Pancreas (tissue), 10 donors: ENCODE measurements around the gene BAG5. TPM values are rescaled to one million over a fixed set of nuclear protein-coding genes. Genes with fewer than 3 reads are reported as not detected.

Source experiments
- ATAC-seq, 4 donors: fragments of 200-7000 bp; cut with Tn5 transposase; one replicate each; pipeline versions ENCODE4 v1.8.0 to v1.9.1; 2020; ENCODE audit warnings: mild to moderate bottlenecking in 4 of 4, moderate library complexity in 4 of 4
- DNase-seq, 6 donors: peaks; one replicate each; pipeline ENCODE4 v3.0.0-alpha.2; 2020
- FAIRE-seq: peaks from 2 replicates; lab custom pipeline; 2012; peaks lifted over from hg19 to GRCh38; lab: Jason Lieb, UNC
- H3K27ac ChIP-seq, 4 donors: fragments of 200-600 bp; sonication (generic); 1 replicate in 3 of 4; 2 replicates in 1 of 4; pipeline versions ENCODE4 v1.5.0 to v1.8.0; 2020
- H3K27me3 ChIP-seq, 4 donors: fragments of 200-600 bp; one replicate each; pipeline ENCODE4 v1.8.0; 2021
- H3K36me3 ChIP-seq, 3 donors: fragments of 200-600 bp; sonication (generic) in 1 of 3; one replicate each; pipeline versions ENCODE4 v1.5.0 to v1.8.0; 2020 to 2021
- H3K4me1 ChIP-seq, 3 donors: fragments of 200-600 bp; one replicate each; pipeline ENCODE4 v1.8.0; 2021
- H3K4me3 ChIP-seq, 4 donors: fragments of 200-600 bp; sonication (generic) in 2 of 4; one replicate each; pipeline versions ENCODE4 v1.5.0 to v1.8.0; 2020 to 2021
- H3K9me3 ChIP-seq, 4 donors: fragments of 200-600 bp; one replicate each; pipeline ENCODE4 v1.8.0; 2021
- WGBS, 2 donors: extraction: QIAGEN DNeasy Blood & Tissue Kit; methylation state at CpG; one replicate each; pipeline ENCODE4 v1.1.7; 2013; 5-methylcytosine and 5-hydroxymethylcytosine counted together
- intact Hi-C, 3 donors: fragments of 100-400 bp; cut with DNase I; formaldehyde crosslinking; loops; one replicate each; pipeline versions ENCODE4 v1.11.1 to v1.14.2; 2022
- polyA plus RNA-seq, 2 donors: library from polyadenylated mRNA; stranded (reverse); fragments of 200-250 nt; gene quantifications; one replicate each; pipeline ENCODE4 v1.2.3, GENCODE V29; 2013
- total RNA-seq, 6 donors: library from RNA; stranded (reverse); fragmentation: NEBNext Ultra II Directional in 4 of 6; extraction: Animal tissue kit (Norgen Biotek cat#: 25700) in 4 of 6; gene quantifications; one replicate each; pipeline versions ENCODE4 v1.2.1 to v1.2.4, GENCODE V29; 2021 to 2023
- TF ChIP-seq, protein P1 (sequence below), 4 donors: fragments of 200-600 bp; sonication (generic) in 3 of 4; IDR thresholded peaks; one replicate each; pipeline versions ENCODE4 v1.5.0 to v1.8.0; 2021; ENCODE audit warnings: antibody characterized with exemption in 4 of 4
- donor health status: healthy with polysubstance abuse.
- donor health status: DM: no; HTN: no; CAD: no; lungs with moderate emphysema.
- donor health status: DM: no; HTN: no; CAD: no.
- donor health status: control.
- donor health status: control.
- donor health status: Bipolar disorder and iron deficiency.
- donor health status: DM: yes; HTN: yes; CAD: no.
- donor health status: DM: no; HTN: no; CAD: no.
- donor health status: DM: no; HTN: no; CAD: no.
- donor health status: DM: yes; HTN: yes; CAD: no.

Gene BAG5
- total and polyA plus RNA-seq, 8 donors, result 3.6 to 13.4 (median 8.8) TPM

- H3K27me3 ChIP-seq, result no peaks in the 10 kb centered on the region
- WGBS, 2 donors, result 84 to 95% methylated on average over 11 of the region's 11 CpGs
- no peaks in the 10 kb centered on the region for H3K9me3 ChIP-seq
- TF ChIP-seq, protein P1, sequence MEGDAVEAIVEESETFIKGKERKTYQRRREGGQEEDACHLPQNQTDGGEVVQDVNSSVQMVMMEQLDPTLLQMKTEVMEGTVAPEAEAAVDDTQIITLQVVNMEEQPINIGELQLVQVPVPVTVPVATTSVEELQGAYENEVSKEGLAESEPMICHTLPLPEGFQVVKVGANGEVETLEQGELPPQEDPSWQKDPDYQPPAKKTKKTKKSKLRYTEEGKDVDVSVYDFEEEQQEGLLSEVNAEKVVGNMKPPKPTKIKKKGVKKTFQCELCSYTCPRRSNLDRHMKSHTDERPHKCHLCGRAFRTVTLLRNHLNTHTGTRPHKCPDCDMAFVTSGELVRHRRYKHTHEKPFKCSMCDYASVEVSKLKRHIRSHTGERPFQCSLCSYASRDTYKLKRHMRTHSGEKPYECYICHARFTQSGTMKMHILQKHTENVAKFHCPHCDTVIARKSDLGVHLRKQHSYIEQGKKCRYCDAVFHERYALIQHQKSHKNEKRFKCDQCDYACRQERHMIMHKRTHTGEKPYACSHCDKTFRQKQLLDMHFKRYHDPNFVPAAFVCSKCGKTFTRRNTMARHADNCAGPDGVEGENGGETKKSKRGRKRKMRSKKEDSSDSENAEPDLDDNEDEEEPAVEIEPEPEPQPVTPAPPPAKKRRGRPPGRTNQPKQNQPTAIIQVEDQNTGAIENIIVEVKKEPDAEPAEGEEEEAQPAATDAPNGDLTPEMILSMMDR (IDR thresholded peaks at IDR 0.05), result no peak
- ATAC-seq, result no peak
- H3K27ac ChIP-seq, result no peak overlapping the region
- no peak for DNase-seq
- peaks cover 0 to 5% (median 0%) of the 10 kb centered on the region in 3 donors for H3K36me3 ChIP-seq
- FAIRE-seq, result no peak
- intact Hi-C loops, result no loop called here
- no peaks in the 10 kb centered on the region for H3K4me1 ChIP-seq
- no peak overlapping the region for H3K4me3 ChIP-seq
Measured at GRCh38 chr14:103584326-103584915, 22.0 kb upstream of the BAG5 start.

- DNase-seq, result peak in 1 of 6 donors; percentile 56
Measured at GRCh38 chr14:103581954-103582703, 19.7 kb upstream of the BAG5 start.

GRCh38 chr14:103581206-103581605, 18.7 kb upstream of the BAG5 start:
- H3K27ac ChIP-seq, result no peak overlapping the region
- FAIRE-seq (no peak), ATAC-seq (no peak), DNase-seq (peak in 1 of 6 donors; percentile 14)
- intact Hi-C loops, result no loop called here
- TF ChIP-seq, protein P1 (IDR thresholded peaks at IDR 0.05), result no peak
- WGBS, 2 donors, result 92 to 93% methylated on average over 11 of the region's 11 CpGs
- H3K4me1 ChIP-seq, result no peaks in the 10 kb centered on the region
- no peaks in the 10 kb centered on the region for H3K27me3 ChIP-seq
- H3K9me3 ChIP-seq, result no peaks in the 10 kb centered on the region
- peaks cover 0 to 5% (median 0%) of the 10 kb centered on the region in 3 donors for H3K36me3 ChIP-seq
- no peak overlapping the region for H3K4me3 ChIP-seq

More at GRCh38 chr14:103581954-103582703, 19.7 kb upstream of the BAG5 start:
- Histone ChIP-seq H3K4me1 (no peaks in the 10 kb centered on the region), H3K27me3 (no peaks in the 10 kb centered on the region), H3K36me3 (peaks cover 0 to 5% (median 0%) of the 10 kb centered on the region in 3 donors), H3K9me3 (no peaks in the 10 kb centered on the region), H3K4me3 (no peak overlapping the region), H3K27ac (no peak overlapping the region)
- FAIRE-seq (no peak), ATAC-seq (peak in 2 of 4 donors; percentile 19 to 32)
- intact Hi-C loops, result no loop called here
- TF ChIP-seq, protein P1 (IDR thresholded peaks at IDR 0.05), result no peak
- WGBS, 2 donors, result 91 to 92% methylated on average over 26 of the region's 26 CpGs

DNA sequence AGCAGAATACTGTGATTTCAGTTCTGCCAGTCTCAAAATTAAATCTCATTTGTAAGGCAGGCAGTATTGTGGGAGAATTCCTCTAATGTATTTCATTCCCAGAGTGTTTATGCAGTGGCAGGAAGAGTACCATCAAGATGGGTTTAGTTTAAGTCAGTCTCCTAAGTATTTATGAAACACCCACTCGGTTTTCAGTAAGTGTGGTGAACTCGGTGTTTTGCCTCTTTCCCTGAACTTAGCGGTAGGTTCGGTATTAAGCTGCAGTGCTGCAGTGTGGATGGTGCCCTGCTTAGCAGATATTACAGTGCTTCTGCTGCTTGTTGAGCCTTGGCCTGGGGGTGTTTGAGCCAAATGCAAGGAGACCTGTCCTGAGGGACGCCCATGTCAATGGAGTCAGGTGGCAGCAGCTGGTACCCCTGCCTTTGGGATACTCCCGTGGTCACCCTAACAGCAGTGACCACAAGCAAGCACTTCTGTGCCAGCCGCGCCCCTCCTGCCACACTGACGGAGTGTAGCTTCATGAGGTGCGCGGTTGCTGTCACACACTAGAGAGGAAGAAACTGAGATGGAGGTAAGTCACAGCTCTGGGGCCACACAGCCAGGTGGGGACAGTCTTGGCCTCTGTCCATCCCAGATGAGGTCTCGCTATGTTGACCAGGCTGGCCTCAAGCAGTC, 16.1 kb upstream of the BAG5 start:
- H3K36me3 ChIP-seq, result peaks cover 0 to 5% (median 0%) of the 10 kb centered on the region in 3 donors
- H3K9me3 ChIP-seq, result no peaks in the 10 kb centered on the region
- DNase-seq, result peak in 1 of 6 donors; percentile 42
- no peak for FAIRE-seq
- H3K27me3 ChIP-seq, result no peaks in the 10 kb centered on the region
- intact Hi-C loops, result no loop called here
- TF ChIP-seq, protein P1 (IDR thresholded peaks at IDR 0.05), result no peak
- H3K4me1 ChIP-seq, result no peaks in the 10 kb centered on the region
- no peak overlapping the region for H3K27ac ChIP-seq
- no peak overlapping the region for H3K4me3 ChIP-seq
- no peak for ATAC-seq
- WGBS, 2 donors, result 88 to 90% methylated on average over 12 of the region's 12 CpGs
